Liver (tissue), 9 donors: ENCODE measurements around the gene MGAT3. TPM values are rescaled to one million over a fixed set of nuclear protein-coding genes. Genes with fewer than 3 reads are reported as not detected.

Experiments
- DNase-seq: peaks from one replicate; pipeline ENCODE4 v3.0.0-alpha.2; 2017; ENCODE audit warnings: low spot score
- H3K27ac ChIP-seq, 2 donors: one replicate each; pipeline ENCODE4 v1.7.0; 2013; ENCODE audit warnings: inconsistent platforms in 2 of 2, low read length in 2 of 2, control low read depth in 1 of 2, low read depth in 1 of 2, mild to moderate bottlenecking in 1 of 2
- H3K27me3 ChIP-seq, 4 donors: one replicate each; pipeline versions ENCODE4 v1.6.1 to v1.7.0; 2013; ENCODE audit warnings: low read length in 3 of 4, inconsistent platforms in 1 of 4, mild to moderate bottlenecking in 1 of 4, moderate library complexity in 1 of 4; ENCODE audit not compliant: control insufficient read depth in 4 of 4, insufficient read depth in 4 of 4
- H3K36me3 ChIP-seq, 4 donors: one replicate each; pipeline versions ENCODE4 v1.6.1 to v1.7.0; 2013; ENCODE audit warnings: low read length in 3 of 4, mild to moderate bottlenecking in 3 of 4, low read depth in 1 of 4, moderate library complexity in 1 of 4; ENCODE audit not compliant: control insufficient read depth in 4 of 4, insufficient read depth in 3 of 4
- H3K4me1 ChIP-seq, 4 donors: one replicate each; pipeline versions ENCODE4 v1.6.1 to v1.7.0; 2013; ENCODE audit warnings: low read length in 3 of 4, mild to moderate bottlenecking in 3 of 4, moderate library complexity in 1 of 4; ENCODE audit not compliant: control insufficient read depth in 4 of 4, insufficient read depth in 4 of 4
- H3K4me3 ChIP-seq, 3 donors: one replicate each; pipeline versions ENCODE4 v1.6.1 to v1.7.0; 2013; ENCODE audit warnings: low read length in 3 of 3, control low read depth in 1 of 3, low read depth in 1 of 3, mild to moderate bottlenecking in 1 of 3
- H3K9ac ChIP-seq, 2 donors: one replicate each; pipeline ENCODE4 v1.7.0; 2013; ENCODE audit warnings: low read length in 2 of 2, mild to moderate bottlenecking in 2 of 2, moderate library complexity in 2 of 2, control low read depth in 1 of 2, low read depth in 1 of 2
- H3K9me3 ChIP-seq, 4 donors: one replicate each; pipeline versions ENCODE4 v1.6.1 to v1.7.0; 2013; ENCODE audit warnings: low read length in 3 of 4; ENCODE audit not compliant: control insufficient read depth in 4 of 4
- ATF3 ChIP-seq: IDR thresholded peaks from 2 replicates; pipeline ENCODE4 v1.6.1; 2016; ENCODE audit warnings: antibody characterized with exemption
- CTCF ChIP-seq: fragments of 150-350 bp; IDR thresholded peaks from 2 replicates; pipeline ENCODE4 v1.5.1; 2017; ENCODE audit warnings: improper control_type of control experiment, low read depth, low read length; ENCODE audit not compliant: missing input control
- EGR1 ChIP-seq, 2 donors: IDR thresholded peaks; 2 replicates each; pipeline ENCODE4 v1.6.1; 2016 to 2018; ENCODE audit warnings: antibody characterized with exemption in 2 of 2, low read depth in 2 of 2
- FOXA1 ChIP-seq: IDR thresholded peaks from 2 replicates; pipeline ENCODE4 v1.6.1; 2016; ENCODE audit warnings: antibody characterized with exemption
- FOXA2 ChIP-seq: IDR thresholded peaks from 2 replicates; pipeline ENCODE4 v1.6.1; 2016; ENCODE audit warnings: antibody characterized with exemption
- GABPA ChIP-seq, 2 donors: IDR thresholded peaks in 1 of 2; conservative IDR thresholded peaks in 1 of 2; 2 replicates each; pipeline ENCODE4 v1.6.1; 2016; ENCODE audit warnings: antibody characterized with exemption in 2 of 2, mild to moderate bottlenecking in 1 of 2, moderate library complexity in 1 of 2
- HNF4A ChIP-seq, 2 donors: conservative IDR thresholded peaks; 2 replicates each; pipeline ENCODE4 v1.6.1; 2016; ENCODE audit warnings: antibody characterized with exemption in 2 of 2, mild to moderate bottlenecking in 2 of 2
- HNF4G ChIP-seq: IDR thresholded peaks from 2 replicates; pipeline ENCODE4 v1.6.1; 2016; ENCODE audit warnings: antibody characterized with exemption
- JUND ChIP-seq, 2 donors: IDR thresholded peaks; 2 replicates each; pipeline ENCODE4 v1.6.1; 2016; ENCODE audit warnings: antibody characterized with exemption in 2 of 2
- MAX ChIP-seq: IDR thresholded peaks from 2 replicates; pipeline ENCODE4 v1.6.1; 2016; ENCODE audit warnings: antibody characterized with exemption
- NR2F2 ChIP-seq: IDR thresholded peaks from 2 replicates; pipeline ENCODE4 v1.6.1; 2016; ENCODE audit warnings: antibody characterized with exemption
- RAD21 ChIP-seq, 2 donors: IDR thresholded peaks; 2 replicates each; pipeline ENCODE4 v1.6.1; 2016; ENCODE audit warnings: antibody characterized with exemption in 2 of 2, mild to moderate bottlenecking in 2 of 2
- REST ChIP-seq: IDR thresholded peaks from 2 replicates; pipeline ENCODE4 v1.6.1; 2016; ENCODE audit warnings: antibody characterized with exemption, mild to moderate bottlenecking
- RXRA ChIP-seq, 2 donors: IDR thresholded peaks; 2 replicates each; pipeline ENCODE4 v1.6.1; 2017 to 2018; ENCODE audit warnings: antibody characterized with exemption in 2 of 2, mild to moderate bottlenecking in 1 of 2
- SP1 ChIP-seq: IDR thresholded peaks from 2 replicates; pipeline ENCODE4 v1.6.1; 2018; ENCODE audit warnings: antibody characterized with exemption, mild to moderate bottlenecking
- TAF1 ChIP-seq: conservative IDR thresholded peaks from 2 replicates; pipeline ENCODE4 v1.6.1; 2016; ENCODE audit warnings: antibody characterized with exemption, mild to moderate bottlenecking
- YY1 ChIP-seq: IDR thresholded peaks from 2 replicates; pipeline ENCODE4 v1.6.1; 2016; ENCODE audit warnings: antibody characterized with exemption, mild to moderate bottlenecking
- ZBTB33 ChIP-seq: IDR thresholded peaks from 2 replicates; pipeline ENCODE4 v1.6.1; 2016; ENCODE audit warnings: antibody characterized with exemption
- WGBS: extraction: QIAGEN DNeasy Blood & Tissue Kit; methylation state at CpG from one replicate; pipeline ENCODE4 v1.1.7; 2013; 5-methylcytosine and 5-hydroxymethylcytosine counted together
- polyA plus RNA-seq, 2 donors: library from polyadenylated mRNA; stranded (reverse) in 1 of 2; unstranded in 1 of 2; fragments of 200-250 nt in 1 of 2; fragments of >200 nt in 1 of 2; fragmentation: Nextera tagmentation in 1 of 2; extraction: Ambion mirVana in 1 of 2; gene quantifications; one replicate each; pipeline versions ENCODE4 v1.2.1 to v1.2.3, GENCODE V29; 2013 to 2015
- total RNA-seq, 2 donors: library from RNA; depleted of rRNA; stranded (reverse); fragments of >200 nt; gene quantifications; one replicate each; pipeline ENCODE4 v1.2.3, GENCODE V29; 2014
- donor health status: healthy.
- donor health status: healthy.
- donor health status: healthy.
- donor health status: healthy.
- donor health status: healthy.

Gene MGAT3
- total and polyA plus RNA-seq, 4 donors = 0.03 to 7.6 (median 0.10) TPM

- no peak for TF ChIP-seq CTCF
Measured at GRCh38 chr22:39421691-39422090, 35.1 kb upstream of the MGAT3 start (continued).

- H3K36me3 ChIP-seq = peaks cover 8 to 73% (median 47%) of the 10 kb centered on the region in 4 donors
- H3K27ac ChIP-seq = no peak overlapping the region
- WGBS = 93% methylated on average over 7 of the region's 7 CpGs
- TF ChIP-seq RXRA (IDR thresholded peaks at IDR 0.05) (no peak), HNF4A (conservative IDR thresholded peaks at IDR 0.05) (no peak), YY1 (no peak), FOXA2 (no peak), EGR1 (IDR thresholded peaks at IDR 0.05; ENCODE audit: low read depth in 2 of 2) (no peak), HNF4G (no peak), CTCF (no peak), GABPA (IDR thresholded peaks at IDR 0.05 in 1 of 2, conservative IDR thresholded peaks at IDR 0.05 in 1 of 2) (no peak), REST (no peak), ZBTB33 (no peak), FOXA1 (no peak), ATF3 (no peak), RAD21 (IDR thresholded peaks at IDR 0.05) (no peak), TAF1 (no peak), MAX (no peak), NR2F2 (no peak), JUND (IDR thresholded peaks at IDR 0.05) (no peak), SP1 (no peak)
- H3K9ac ChIP-seq = no peak overlapping the region
- no peaks in the 10 kb centered on the region for H3K9me3 ChIP-seq
- DNase-seq = no peak
- H3K4me1 ChIP-seq = no peaks in the 10 kb centered on the region
- no peak overlapping the region for H3K4me3 ChIP-seq
- no peaks in the 10 kb centered on the region for H3K27me3 ChIP-seq
Measured at GRCh38 chr22:39422101-39422500, 34.7 kb upstream of the MGAT3 start.
